Muscle layer of duodenum (tissue), 2 donors: Measurements from ENCODE around the gene ZNF823.
"Not testable (repeated sequence)": the region's sequence is repeated elsewhere in the genome, so short reads cannot be mapped to it uniquely, and the experiment has no call there.

Experiments used
- H3K27ac ChIP-seq: one replicate; pipeline ENCODE4 v1.7.0; 2013; ENCODE audit warnings: mild to moderate bottlenecking, low read length
- H3K27me3 ChIP-seq: one replicate; pipeline ENCODE4 v1.7.0; 2013; ENCODE audit warnings: low read depth, mild to moderate bottlenecking, control low read depth, low read length
- H3K36me3 ChIP-seq, 2 donors: one replicate each; pipeline ENCODE4 v1.7.0; 2013; ENCODE audit warnings: low read length in 2 of 2, control low read depth in 1 of 2, mild to moderate bottlenecking in 1 of 2; ENCODE audit not compliant: insufficient read depth in 2 of 2, control insufficient read depth in 1 of 2
- H3K4me1 ChIP-seq, 2 donors: one replicate each; pipeline ENCODE4 v1.7.0; 2013; ENCODE audit warnings: low read length in 2 of 2, mild to moderate bottlenecking in 2 of 2, control low read depth in 1 of 2, moderate library complexity in 1 of 2; ENCODE audit not compliant: insufficient read depth in 2 of 2, control insufficient read depth in 1 of 2
- H3K4me3 ChIP-seq, 2 donors: one replicate each; pipeline ENCODE4 v1.7.0; 2013; ENCODE audit warnings: low read length in 2 of 2, low read depth in 1 of 2, mild to moderate bottlenecking in 1 of 2
- H3K9me3 ChIP-seq, 2 donors: one replicate each; pipeline ENCODE4 v1.7.0; 2013; ENCODE audit warnings: low read length in 2 of 2, control low read depth in 1 of 2, mild to moderate bottlenecking in 1 of 2; ENCODE audit not compliant: control insufficient read depth in 1 of 2
- donor health status: healthy.

ZNF823 gene

GRCh38 chr19:11676661-11677600 is 61.8 kb downstream of the ZNF823 start:
- H3K4me3 ChIP-seq, H3K27ac ChIP-seq, H3K27me3 ChIP-seq, H3K4me1 ChIP-seq: not testable (repeated sequence)
- Histone ChIP-seq H3K36me3 (peaks cover 0 to 15% of the 10 kb centered on the region in 2 donors), H3K9me3 (peaks cover 0 to 23% of the 10 kb centered on the region in 2 donors)

- Histone ChIP-seq H3K27me3 (no peaks in the 10 kb centered on the region), H3K36me3 (peaks cover 0 to 13% of the 10 kb centered on the region in 2 donors), H3K27ac (no peak overlapping the region), H3K9me3 (peaks cover 0 to 14% of the 10 kb centered on the region in 2 donors), H3K4me1 (peaks cover 0 to 9% of the 10 kb centered on the region in 2 donors), H3K4me3 (no peak overlapping the region)
These were observed 63.2 kb downstream of the ZNF823 start for GRCh38 chr19:11675569-11675968.

- Histone ChIP-seq H3K27ac (no peak overlapping the region), H3K27me3 (no peaks in the 10 kb centered on the region), H3K36me3 (no peaks in the 10 kb centered on the region), H3K4me1 (peaks cover 0 to 9% of the 10 kb centered on the region in 2 donors), H3K4me3 (peak overlapping the region; percentile 75 to 83), H3K9me3 (peaks cover 0 to 2% of the 10 kb centered on the region in 2 donors)
These were observed 64.7 kb downstream of the ZNF823 start for GRCh38 chr19:11674067-11674492.

GRCh38 chr19:11673608-11674041 is 65.1 kb downstream of the ZNF823 start:
- Histone ChIP-seq H3K9me3 (peaks cover 0 to 2% of the 10 kb centered on the region in 2 donors), H3K4me1 (peaks cover 0 to 9% of the 10 kb centered on the region in 2 donors), H3K36me3 (no peaks in the 10 kb centered on the region), H3K27ac (no peak overlapping the region), H3K4me3 (peak overlapping the region; percentile 75 to 83), H3K27me3 (no peaks in the 10 kb centered on the region)
